ENCODE measurements around the gene DHPS.
"Not testable (repeated sequence)": the region's sequence is repeated elsewhere in the genome, so short reads cannot be mapped to it uniquely, and the experiment has no call there.

The DHPS gene

GRCh38 chr19:12656899-12657571 lies 24.6 kb downstream of the DHPS start:
- no peak for DNase-seq (ENCODE audit: low read depth, low spot score)
- H3K4me3 ChIP-seq (ENCODE audit: low read length), result no peak overlapping the region

- DNase-seq (ENCODE audit: low read depth, low spot score), result no peak
- H3K4me3 ChIP-seq (ENCODE audit: low read length), result no peak overlapping the region
Observed at GRCh38 chr19:12655546-12655945, 26.1 kb downstream of the DHPS start.

- H3K4me3 ChIP-seq (ENCODE audit: low read length), result no peak overlapping the region
- no peak for DNase-seq (ENCODE audit: low read depth, low spot score)
Observed at GRCh38 chr19:12652219-12652618, 29.5 kb downstream of the DHPS start.

GRCh38 chr19:12649941-12650340 lies 31.7 kb downstream of the DHPS start:
- H3K4me3 ChIP-seq (ENCODE audit: low read length), result no peak overlapping the region
- DNase-seq (ENCODE audit: low read depth, low spot score), result no peak

GRCh38 chr19:12648088-12648487 lies 33.6 kb downstream of the DHPS start:
- no peak for DNase-seq (ENCODE audit: low read depth, low spot score)
- no peak overlapping the region for H3K4me3 ChIP-seq (ENCODE audit: low read length)

GRCh38 chr19:12647490-12648071 lies 34.1 kb downstream of the DHPS start:
- H3K4me3 ChIP-seq (ENCODE audit: low read length), result no peak overlapping the region
- DNase-seq (ENCODE audit: low read depth, low spot score), result no peak

- H3K4me3 ChIP-seq (ENCODE audit: low read length), result no peak overlapping the region
- no peak for DNase-seq (ENCODE audit: low read depth, low spot score)
Observed at GRCh38 chr19:12647047-12647446, 34.6 kb downstream of the DHPS start.

GRCh38 chr19:12646551-12646950 lies 35.1 kb downstream of the DHPS start:
- DNase-seq (ENCODE audit: low read depth, low spot score), result no peak
- H3K4me3 ChIP-seq (ENCODE audit: low read length), result no peak overlapping the region

- DNase-seq (ENCODE audit: low read depth, low spot score); H3K4me3 ChIP-seq (ENCODE audit: low read length): not testable (repeated sequence)
Observed at GRCh38 chr19:12643716-12644115, 38.0 kb downstream of the DHPS start.

- DNase-seq (ENCODE audit: low read depth, low spot score), result no peak
- no peak overlapping the region for H3K4me3 ChIP-seq (ENCODE audit: low read length)
Observed at GRCh38 chr19:12642506-12642905, 39.2 kb downstream of the DHPS start.

- H3K4me3 ChIP-seq (ENCODE audit: low read length), result no peak overlapping the region
Observed at GRCh38 chr19:12641456-12641855, 40.2 kb downstream of the DHPS start.

GRCh38 chr19:12639901-12640613 lies 41.6 kb downstream of the DHPS start:
- peak; percentile 58 for DNase-seq (ENCODE audit: low read depth, low spot score)
- H3K4me3 ChIP-seq (ENCODE audit: low read length), result no peak overlapping the region

More at GRCh38 chr19:12641456-12641855, 40.2 kb downstream of the DHPS start:
- DNase-seq (ENCODE audit: low read depth, low spot score), result no peak

- H3K4me3 ChIP-seq (ENCODE audit: low read length), result no peak overlapping the region
- no peak for DNase-seq (ENCODE audit: low read depth, low spot score)
Observed at GRCh38 chr19:12638611-12639182, 43.0 kb downstream of the DHPS start.

GRCh38 chr19:12636631-12637030 lies 45.0 kb downstream of the DHPS start:
- no peak overlapping the region for H3K4me3 ChIP-seq (ENCODE audit: low read length)
- DNase-seq (ENCODE audit: low read depth, low spot score), result no peak

GRCh38 chr19:12629215-12629614 lies 52.5 kb downstream of the DHPS start:
- no peak for DNase-seq (ENCODE audit: low read depth, low spot score)
- no peak overlapping the region for H3K4me3 ChIP-seq (ENCODE audit: low read length)

GRCh38 chr19:12628040-12629022 lies 53.3 kb downstream of the DHPS start:
- no peak for DNase-seq (ENCODE audit: low read depth, low spot score)
- H3K4me3 ChIP-seq (ENCODE audit: low read length), result no peak overlapping the region

- DNase-seq (ENCODE audit: low read depth, low spot score), result no peak
- H3K4me3 ChIP-seq (ENCODE audit: low read length), result no peak overlapping the region
Observed at GRCh38 chr19:12626958-12627357, 54.7 kb downstream of the DHPS start.

All from Jurkat, Clone E6-1 (cell line).